Heart left ventricle (tissue), 13 donors: Measurements from ENCODE around the gene APOE.

Experiments used
- CTCF ChIP-seq, 12 donors: fragments of 200-600 bp; sonication (generic) in 4 of 12; IDR thresholded peaks; one replicate each; pipeline versions ENCODE4 v1.5.0 to v1.8.0; 2018 to 2022; ENCODE audit warnings: antibody characterized with exemption in 12 of 12, mild to moderate bottlenecking in 5 of 12
- POLR2A ChIP-seq, 2 donors: fragments of 450-650 bp; IDR thresholded peaks; one replicate each; pipeline ENCODE4 v1.6.1; 2017; ENCODE audit warnings: antibody characterized with exemption in 2 of 2, mild to moderate bottlenecking in 2 of 2, moderate library complexity in 2 of 2
- donor health status: ischemic (EF 13 %, LVEDD 7.1; RV severe dilation, severe dysfunction).
- donor health status: DM: no; HTN: yes; CAD: no.
- donor health status: DM: no; HTN: no; CAD: no.
- donor health status: ischemic (EF 25% LVEDD 6.9; RV normal size, moderate dysfunction).
- donor health status: ischemic (EF 25% LVEDD 5.7; RV mildly dilated, moderate dysfunction).
- donor health status: ischemic (EF 35%, LVEDD 5.7; RV mildly dilated, moderate dysfunction).
- donor health status: nonischemic (EF 11% LVEDD 7.7; RV severe dilation, severe dysfunction).
- donor health status: DM: yes; HTN: yes; CAD: no.
- donor health status: PGD.
- donor health status: ischemic (EF 29% LVEDD 5.4; RV normal size, mild dysfunction).
- donor health status: nonischemic (EF 23%, LVEDD 6.1; RV moderate dilation, normal function).

GRCh38 chr19:44867578-44867977 is 38.0 kb upstream of the APOE start:
- no peak for TF ChIP-seq POLR2A (IDR thresholded peaks at IDR 0.05)
- no peak for TF ChIP-seq CTCF (IDR thresholded peaks at IDR 0.05)
